Measurements from ENCODE around the gene NPFFR1.

The NPFFR1 gene

DNA sequence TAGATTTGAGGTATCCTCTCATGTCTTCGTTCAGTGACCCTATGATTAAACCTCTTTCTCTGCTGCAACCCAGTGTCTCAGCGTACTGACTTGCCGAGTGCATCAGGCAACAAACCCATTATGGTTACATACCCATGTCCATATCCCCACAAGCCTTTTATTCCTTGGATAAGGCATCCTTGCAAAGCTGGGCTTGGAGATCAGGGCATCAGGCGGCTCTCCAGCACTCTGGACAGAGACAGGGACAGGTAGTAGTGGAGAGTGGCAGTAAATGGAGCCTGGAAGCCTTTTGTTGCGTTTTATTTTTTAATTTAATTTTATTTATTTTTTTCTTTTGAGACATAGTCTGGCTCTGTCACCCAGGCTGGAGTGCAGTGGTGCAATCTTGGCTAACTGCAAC is 32.0 kb upstream of the NPFFR1 start:
- DNase-seq (ENCODE audit: low read depth in 2 of 2) = no peak

- no peak for DNase-seq (ENCODE audit: low read depth in 2 of 2)
Measured at GRCh38 chr10:70315276-70315675, 31.5 kb upstream of the NPFFR1 start.

- DNase-seq (ENCODE audit: low read depth in 2 of 2) = no peak
Measured at GRCh38 chr10:70312972-70313371, 29.2 kb upstream of the NPFFR1 start.

- DNase-seq (ENCODE audit: low read depth in 2 of 2) = no peak
Measured at GRCh38 chr10:70312249-70312648, 28.4 kb upstream of the NPFFR1 start.

DNA sequence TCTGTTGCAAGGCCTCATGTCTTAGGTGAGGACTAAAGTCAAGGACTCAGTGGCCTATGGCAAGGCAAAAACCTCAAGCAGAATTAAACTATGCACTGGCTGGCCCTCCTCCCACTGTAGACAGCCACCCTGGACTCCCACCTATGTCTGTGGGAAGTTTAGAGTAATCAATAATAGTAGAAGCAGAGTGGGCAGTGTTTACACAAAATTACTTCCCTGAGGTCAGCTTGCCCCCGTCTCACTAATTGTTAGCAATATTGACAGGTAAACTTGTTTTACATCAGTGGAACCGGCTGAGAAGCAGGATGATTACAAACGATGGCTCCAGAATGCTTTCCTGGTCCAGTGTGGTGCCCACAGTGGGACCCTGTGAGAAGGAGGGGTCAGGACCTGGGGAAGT is 27.9 kb upstream of the NPFFR1 start:
- no peak for DNase-seq (ENCODE audit: low read depth in 2 of 2)

DNA sequence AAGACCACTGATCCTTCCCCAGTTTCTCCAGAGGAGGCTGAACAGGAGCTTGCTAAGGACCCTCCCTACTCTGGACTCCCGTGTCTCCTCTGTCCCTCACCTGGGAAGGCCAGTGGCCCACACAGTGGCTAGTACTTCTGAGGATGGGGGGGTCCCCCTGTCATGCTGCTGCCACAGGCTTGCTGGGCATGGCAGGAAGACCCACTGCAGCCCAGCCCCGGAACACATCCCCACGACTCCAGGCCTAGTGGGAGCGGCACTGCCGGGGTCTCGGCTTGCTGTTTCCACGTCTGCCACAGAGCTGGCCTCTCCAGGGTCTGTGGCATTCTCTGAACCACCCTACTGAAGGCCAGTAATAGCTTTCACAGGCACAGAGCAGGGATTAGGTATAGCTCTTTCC is 25.9 kb upstream of the NPFFR1 start:
- no peak for DNase-seq (ENCODE audit: low read depth in 2 of 2)

- DNase-seq (ENCODE audit: low read depth in 2 of 2) = no peak
Measured at GRCh38 chr10:70308121-70309060, 24.6 kb upstream of the NPFFR1 start.

GRCh38 chr10:70306886-70307520 is 23.2 kb upstream of the NPFFR1 start:
- DNase-seq (ENCODE audit: low read depth in 2 of 2) = no peak

GRCh38 chr10:70306181-70306705 is 22.4 kb upstream of the NPFFR1 start:
- DNase-seq (ENCODE audit: low read depth in 2 of 2) = no peak

- DNase-seq (ENCODE audit: low read depth in 2 of 2) = no peak
Measured at GRCh38 chr10:70303730-70304129, 19.9 kb upstream of the NPFFR1 start.

DNA sequence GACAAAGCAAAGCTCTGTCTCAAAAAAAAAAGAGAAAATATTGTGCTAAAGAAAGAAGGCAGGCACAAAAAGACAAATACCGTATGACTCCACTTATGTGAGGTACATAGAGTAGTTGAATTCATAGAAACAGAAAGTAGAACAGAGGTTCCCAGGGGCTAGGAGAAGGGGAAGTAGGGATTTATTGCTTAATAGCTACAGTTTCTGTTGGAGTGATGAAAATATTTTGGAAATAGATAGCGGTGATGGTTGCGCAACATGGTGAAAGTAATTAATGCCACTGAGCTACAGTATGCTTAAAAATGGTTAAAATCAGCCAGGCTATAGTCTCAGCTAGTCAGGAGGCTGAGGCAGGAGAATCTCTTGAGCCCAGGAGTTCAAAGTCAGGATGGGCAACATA is 18.5 kb upstream of the NPFFR1 start:
- no peak for DNase-seq (ENCODE audit: low read depth in 2 of 2)

GRCh38 chr10:70300908-70301597 is 17.2 kb upstream of the NPFFR1 start:
- no peak for DNase-seq (ENCODE audit: low read depth in 2 of 2)

DNA sequence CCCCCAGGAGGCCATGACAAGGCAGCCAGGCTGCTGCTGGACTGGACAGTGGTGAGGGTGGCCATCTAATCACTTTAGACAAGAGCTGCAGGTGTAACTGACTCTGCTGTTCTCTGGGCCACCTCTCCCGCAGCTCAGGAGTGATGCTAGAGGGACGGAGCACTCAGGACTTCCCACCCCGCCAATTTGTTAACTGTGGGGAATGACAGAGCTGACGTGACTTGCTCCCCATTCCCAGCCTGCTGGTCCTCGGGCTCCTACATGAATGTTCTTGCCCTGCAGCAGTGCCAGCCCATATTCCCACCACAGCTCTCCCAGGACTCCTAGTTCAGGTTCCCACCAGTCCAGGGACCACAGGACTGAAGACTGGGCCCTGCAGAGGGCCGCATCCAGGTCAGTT is 16.7 kb upstream of the NPFFR1 start:
- DNase-seq (ENCODE audit: low read depth in 2 of 2) = no peak

DNA sequence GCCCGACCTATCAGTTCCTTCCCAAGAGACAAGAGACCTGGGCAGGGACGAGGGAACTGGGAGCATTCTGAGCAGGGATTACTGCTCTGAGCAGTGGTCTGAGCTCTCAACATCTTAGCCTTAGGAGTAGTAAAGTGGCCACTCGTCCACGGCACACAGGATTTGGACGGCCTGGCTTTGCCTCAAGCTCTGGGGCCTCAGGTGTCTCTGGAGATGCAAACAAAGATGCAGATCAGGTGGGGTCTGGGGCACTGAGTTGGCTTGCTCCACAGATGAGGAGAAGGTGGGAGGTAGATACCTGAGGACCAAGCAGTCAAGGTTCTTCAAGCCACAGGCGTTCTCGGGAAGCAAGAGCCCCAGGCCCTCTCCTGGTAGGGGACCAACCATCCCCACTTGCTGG is 16.1 kb upstream of the NPFFR1 start:
- no peak for DNase-seq (ENCODE audit: low read depth in 2 of 2)

DNA sequence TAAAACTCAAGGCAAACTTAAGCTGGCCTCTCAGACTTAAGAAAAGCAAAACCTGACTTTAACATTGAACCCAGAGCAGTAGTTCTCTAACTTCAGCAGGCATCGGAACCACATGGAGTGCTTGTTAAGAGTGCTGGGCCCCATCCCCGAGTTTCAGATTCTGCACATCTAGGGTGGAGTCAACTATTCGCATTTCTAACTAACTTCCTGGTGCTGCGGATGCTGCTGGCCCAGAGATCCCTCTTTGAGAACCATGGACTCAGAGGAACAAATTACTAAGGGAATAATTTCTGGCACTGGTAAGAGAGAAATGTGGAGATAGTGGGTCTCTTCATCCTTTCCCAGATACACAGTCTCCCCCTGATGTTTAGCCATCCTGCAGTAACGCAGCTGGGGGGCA is 14.6 kb upstream of the NPFFR1 start:
- DNase-seq (ENCODE audit: low read depth in 2 of 2) = no peak

GRCh38 chr10:70297224-70297623 is 13.4 kb upstream of the NPFFR1 start:
- no peak for DNase-seq (ENCODE audit: low read depth in 2 of 2)

GRCh38 chr10:70296406-70296899 is 12.6 kb upstream of the NPFFR1 start:
- no peak for DNase-seq (ENCODE audit: low read depth in 2 of 2)

- no peak for DNase-seq (ENCODE audit: low read depth in 2 of 2)
Measured at GRCh38 chr10:70295926-70296325, 12.1 kb upstream of the NPFFR1 start.

DNA sequence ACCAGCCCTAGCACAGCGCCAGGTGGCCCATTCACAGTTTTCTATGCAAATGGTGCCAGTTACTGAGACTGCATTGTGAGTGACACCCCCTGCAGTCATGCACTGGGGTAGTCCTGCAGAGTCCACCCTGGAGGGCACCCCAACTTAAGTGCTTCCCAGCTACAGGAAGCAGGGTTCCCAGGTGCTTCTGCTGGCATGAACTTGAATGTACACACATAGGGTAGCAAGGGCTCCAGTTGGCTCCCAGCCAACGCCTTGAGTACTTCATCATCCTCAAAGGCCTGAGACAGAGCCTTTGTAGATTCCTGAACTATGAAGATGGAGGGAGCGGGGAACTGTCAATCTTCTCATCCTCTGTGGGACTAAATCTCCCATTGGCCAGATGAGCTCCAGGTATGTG is 11.5 kb upstream of the NPFFR1 start:
- no peak for DNase-seq (ENCODE audit: low read depth in 2 of 2)

GRCh38 chr10:70293169-70293843 is 9.5 kb upstream of the NPFFR1 start:
- DNase-seq (ENCODE audit: low read depth in 2 of 2) = no peak

DNA sequence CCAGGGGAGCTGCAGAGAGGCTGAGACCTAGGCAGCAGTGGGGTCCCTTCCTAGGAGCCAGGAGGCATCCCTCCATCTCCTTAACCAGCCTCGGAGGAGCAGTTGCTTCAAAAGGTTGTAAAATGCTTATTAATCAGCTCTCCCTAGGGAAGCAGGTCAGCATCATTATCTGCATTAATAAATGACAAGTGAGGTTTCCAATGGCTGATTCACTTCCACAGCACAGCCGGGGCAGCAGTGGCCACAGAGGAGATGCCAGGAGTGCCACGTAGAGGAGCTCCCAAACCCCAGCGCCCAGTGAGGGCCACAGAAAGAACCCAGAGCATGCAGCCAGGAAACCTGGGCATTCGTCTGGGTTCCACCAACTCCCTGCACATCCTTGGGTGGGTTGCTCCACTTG is 8.2 kb upstream of the NPFFR1 start:
- no peak for DNase-seq (ENCODE audit: low read depth in 2 of 2)

DNA sequence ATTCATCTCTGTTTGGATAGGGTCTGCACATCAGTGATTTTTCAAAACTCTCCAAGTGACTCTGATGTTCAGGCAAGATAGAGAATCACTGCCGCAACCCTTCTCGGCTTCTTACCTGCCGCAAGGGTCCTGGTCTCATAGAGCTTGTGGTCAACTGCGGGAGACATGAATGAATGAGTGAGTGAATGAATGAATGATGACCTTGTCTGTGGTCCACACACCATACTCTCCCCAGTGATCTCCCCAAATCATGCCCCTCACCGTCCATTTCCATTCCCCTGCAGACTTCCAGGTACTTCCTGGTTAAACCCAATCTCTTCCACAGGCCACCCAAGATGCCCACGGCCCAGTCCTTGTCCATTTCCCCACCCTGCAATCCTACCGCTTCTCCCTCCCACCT is 5.9 kb upstream of the NPFFR1 start:
- DNase-seq (ENCODE audit: low read depth in 2 of 2) = no peak

Measured in stimulated activated CD8-positive, alpha-beta memory T cell treated with anti-CD3 and anti-CD28 coated beads, Interleukin-7, amount 100 ng/mL, for 1 hour (primary cell).